OCI-LY3 (cell line): ENCODE data around the gene BRINP3.
"Not testable (repeated sequence)": the region's sequence is repeated elsewhere in the genome, so short reads cannot be mapped to it uniquely, and the experiment has no call there.

Experiments used
- H2AFZ ChIP-seq: fragments of 200-600, 300-600 bp; shearing (Covaris generic); 2 replicates; pipeline ENCODE4 v1.6.0; 2014; ENCODE audit warnings: antibody characterized with exemption, low read depth, low read length
- H3K27ac ChIP-seq: fragments of 200-600, 300-600 bp; sonication (generic); 2 replicates; pipeline ENCODE4 v1.5.1; 2014; ENCODE audit warnings: mild to moderate bottlenecking, low read length, moderate library complexity, mixed read lengths
- H3K27me3 ChIP-seq: fragments of 200-600, 300-600 bp; sonication (generic); 2 replicates; pipeline ENCODE4 v1.6.1; 2014; ENCODE audit warnings: low read depth, low read length, mixed read lengths
- H3K36me3 ChIP-seq: fragments of 200-600, 300-600 bp; sonication (generic); replicated peaks from 2 replicates; pipeline ENCODE3; 2014; ENCODE audit warnings: low read depth, low read length, mixed read lengths
- H3K4me1 ChIP-seq: fragments of 300-600, 200-600 bp; sonication (generic); 2 replicates; pipeline ENCODE4 v1.6.1; 2014; ENCODE audit warnings: low read length, mixed read lengths
- H3K4me2 ChIP-seq: fragments of 200-600, 300-600 bp; sonication (generic); 2 replicates; pipeline ENCODE4 v1.6.1; 2014; ENCODE audit warnings: low read length, mixed read lengths
- H3K4me3 ChIP-seq: fragments of 300-600, 200-600 bp; sonication (generic); 2 replicates; pipeline ENCODE4 v1.5.1; 2014; ENCODE audit warnings: antibody characterized with exemption, mild to moderate bottlenecking, low read length, moderate library complexity
- H3K79me2 ChIP-seq: fragments of 300-600, 200-600 bp; shearing (Covaris generic); 2 replicates; pipeline ENCODE4 v1.6.1; 2014; ENCODE audit warnings: mild to moderate bottlenecking, low read length, mixed read lengths
- H3K9ac ChIP-seq: fragments of 300-600, 200-600 bp; shearing (Covaris generic); 2 replicates; pipeline ENCODE4 v1.6.0; 2014; ENCODE audit warnings: mild to moderate bottlenecking, low read length, moderate library complexity
- H3K9me3 ChIP-seq: fragments of 200-600, 300-600 bp; shearing (Covaris generic); 2 replicates; pipeline ENCODE4 v1.6.1; 2014; ENCODE audit warnings: low read length, mixed read lengths; ENCODE audit not compliant: insufficient read depth
- H4K20me1 ChIP-seq: fragments of 200-600, 300-600 bp; sonication (generic); 2 replicates; pipeline ENCODE4 v1.6.1; 2016; ENCODE audit warnings: low read length, mixed read lengths; ENCODE audit not compliant: insufficient read depth
- EZH2phosphoT487 ChIP-seq: fragments of 200-600 bp; shearing (Covaris generic); IDR thresholded peaks from 2 replicates; pipeline ENCODE4 v1.6.1; 2018; ENCODE audit warnings: antibody characterized with exemption, mixed run types, low read depth
- TF ChIP-seq, protein P1 (sequence below): fragments of 200-600, 300-600 bp; sonication (generic); IDR thresholded peaks from 2 replicates; pipeline ENCODE4 v1.5.1; 2014; ENCODE audit warnings: antibody characterized with exemption, low read length, low read depth

Gene BRINP3

DNA sequence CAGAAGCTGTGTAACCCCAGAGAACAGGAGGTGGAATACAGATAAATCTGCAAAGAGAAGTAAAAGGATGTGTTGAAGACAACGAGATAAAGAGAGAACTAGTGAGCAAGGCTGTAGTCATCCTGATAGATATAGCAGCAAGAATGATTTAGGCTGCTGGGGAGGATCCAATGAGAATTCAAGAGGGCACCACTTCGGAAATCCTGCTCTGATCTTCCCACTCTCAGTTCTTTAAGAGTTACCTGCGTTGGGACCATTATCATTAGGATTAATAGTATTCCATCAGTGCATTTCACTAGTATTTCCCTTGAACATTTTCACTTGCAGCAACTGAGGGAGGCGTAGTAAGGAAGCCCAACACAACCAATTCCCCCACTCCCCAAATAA lies at the start of gene BRINP3:
Gene BRINP3 (minus strand): TSS at position 103 of the 387 bp plus-strand sequence.
- no peak within 1 kb of the TSS for H3K9ac ChIP-seq
- H3K4me2 ChIP-seq, result no peak within 1 kb of the TSS
- H3K4me1 ChIP-seq, result no peaks in the 10 kb centered on the region
- no peaks in the 10 kb centered on the region for H3K27me3 ChIP-seq
- no peaks in the 10 kb centered on the region for H3K79me2 ChIP-seq
- no peaks in the 10 kb centered on the region for H3K9me3 ChIP-seq
- no peaks in the 10 kb centered on the region for H4K20me1 ChIP-seq
- no peak within 1 kb of the TSS for H3K4me3 ChIP-seq
- TF ChIP-seq, protein P1, sequence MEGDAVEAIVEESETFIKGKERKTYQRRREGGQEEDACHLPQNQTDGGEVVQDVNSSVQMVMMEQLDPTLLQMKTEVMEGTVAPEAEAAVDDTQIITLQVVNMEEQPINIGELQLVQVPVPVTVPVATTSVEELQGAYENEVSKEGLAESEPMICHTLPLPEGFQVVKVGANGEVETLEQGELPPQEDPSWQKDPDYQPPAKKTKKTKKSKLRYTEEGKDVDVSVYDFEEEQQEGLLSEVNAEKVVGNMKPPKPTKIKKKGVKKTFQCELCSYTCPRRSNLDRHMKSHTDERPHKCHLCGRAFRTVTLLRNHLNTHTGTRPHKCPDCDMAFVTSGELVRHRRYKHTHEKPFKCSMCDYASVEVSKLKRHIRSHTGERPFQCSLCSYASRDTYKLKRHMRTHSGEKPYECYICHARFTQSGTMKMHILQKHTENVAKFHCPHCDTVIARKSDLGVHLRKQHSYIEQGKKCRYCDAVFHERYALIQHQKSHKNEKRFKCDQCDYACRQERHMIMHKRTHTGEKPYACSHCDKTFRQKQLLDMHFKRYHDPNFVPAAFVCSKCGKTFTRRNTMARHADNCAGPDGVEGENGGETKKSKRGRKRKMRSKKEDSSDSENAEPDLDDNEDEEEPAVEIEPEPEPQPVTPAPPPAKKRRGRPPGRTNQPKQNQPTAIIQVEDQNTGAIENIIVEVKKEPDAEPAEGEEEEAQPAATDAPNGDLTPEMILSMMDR, result no peak
- no peak for TF ChIP-seq EZH2phosphoT487
- H3K36me3 ChIP-seq, result no peaks in the 10 kb centered on the region
- H2AFZ ChIP-seq, result no peak within 1 kb of the TSS
- H3K27ac ChIP-seq, result no peak within 1 kb of the TSS

DNA sequence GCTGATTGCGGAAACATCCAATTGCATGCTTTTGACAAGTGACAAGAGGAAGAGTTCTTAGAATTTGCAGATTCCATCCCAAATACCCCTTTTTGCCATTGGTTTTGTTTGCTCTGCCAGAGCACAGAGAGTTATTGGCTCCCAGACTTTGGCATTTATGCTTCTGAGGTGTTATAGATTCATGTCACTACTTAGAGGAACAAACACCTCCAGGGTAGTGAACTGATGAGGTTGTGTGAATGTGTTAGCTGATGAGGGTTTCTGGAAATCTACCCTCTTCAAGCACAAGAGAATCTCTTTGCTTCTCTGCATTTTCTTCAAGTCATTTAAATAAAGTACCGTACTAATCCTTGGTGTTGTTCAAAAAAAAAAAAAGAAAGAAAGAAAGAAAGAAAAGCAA lies 33.9 kb upstream of the BRINP3 start:
- Histone ChIP-seq H3K4me3 (no peak overlapping the region), H3K79me2 (no peaks in the 10 kb centered on the region), H3K9ac (no peak overlapping the region), H3K27ac (no peak overlapping the region), H2AFZ (no peak overlapping the region), H3K4me2 (no peak overlapping the region), H3K27me3 (no peaks in the 10 kb centered on the region), H3K36me3 (no peaks in the 10 kb centered on the region), H3K4me1 (no peaks in the 10 kb centered on the region), H4K20me1 (no peaks in the 10 kb centered on the region), H3K9me3 (no peaks in the 10 kb centered on the region)
- no peak for TF ChIP-seq EZH2phosphoT487
- TF ChIP-seq, protein P1, result no peak

DNA sequence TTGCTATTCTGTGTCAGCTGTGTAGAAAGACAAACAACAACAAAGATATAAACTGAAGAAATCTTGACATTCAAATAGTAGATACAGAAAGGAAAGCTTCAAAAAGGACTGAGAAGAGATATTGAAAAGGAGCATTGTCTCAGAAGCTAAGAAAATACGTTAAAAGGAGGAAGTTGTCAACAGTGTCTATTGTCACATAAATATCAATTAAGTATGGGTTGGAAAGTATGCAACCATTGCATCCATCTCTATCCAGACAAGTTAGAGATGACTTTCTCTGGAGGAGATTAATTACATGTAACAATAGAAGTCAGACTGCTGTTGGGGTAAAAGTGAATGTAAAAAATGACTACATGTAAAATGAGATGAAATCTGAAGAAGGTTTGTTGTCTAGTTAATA lies 29.7 kb upstream of the BRINP3 start:
- H3K4me3 ChIP-seq, result no peak overlapping the region
- H3K9me3 ChIP-seq, result no peaks in the 10 kb centered on the region
- no peak overlapping the region for H2AFZ ChIP-seq
- H3K27ac ChIP-seq, result no peak overlapping the region
- H3K27me3 ChIP-seq, result no peaks in the 10 kb centered on the region
- no peak overlapping the region for H3K4me2 ChIP-seq
- H3K79me2 ChIP-seq, result no peaks in the 10 kb centered on the region
- TF ChIP-seq EZH2phosphoT487, result no peak
- H4K20me1 ChIP-seq, result no peaks in the 10 kb centered on the region
- H3K9ac ChIP-seq, result no peak overlapping the region
- H3K36me3 ChIP-seq, result no peaks in the 10 kb centered on the region
- no peaks in the 10 kb centered on the region for H3K4me1 ChIP-seq

DNA sequence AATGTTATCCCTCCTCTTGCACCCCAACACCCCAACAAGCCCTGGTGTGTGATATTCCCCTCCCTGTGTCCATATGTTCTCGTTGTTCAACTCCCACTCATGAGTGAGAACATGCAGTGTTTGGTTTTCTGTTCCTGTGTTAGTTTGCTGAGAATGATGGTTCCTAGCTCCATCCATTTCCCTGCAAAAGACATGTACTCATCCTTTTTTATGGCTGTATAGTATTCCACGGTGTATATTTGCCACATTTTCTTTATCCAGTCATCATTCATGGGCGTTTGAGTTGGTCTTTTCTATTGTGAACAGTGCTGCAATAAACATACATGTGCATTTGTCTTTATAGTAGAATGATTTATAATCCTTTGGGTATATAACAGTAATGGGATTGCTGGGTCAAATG lies 26.9 kb upstream of the BRINP3 start:
- H4K20me1 ChIP-seq, H3K27me3 ChIP-seq, H2AFZ ChIP-seq, H3K9me3 ChIP-seq, H3K4me2 ChIP-seq, H3K9ac ChIP-seq, H3K4me3 ChIP-seq, H3K27ac ChIP-seq, H3K4me1 ChIP-seq, H3K79me2 ChIP-seq, H3K36me3 ChIP-seq: not testable (repeated sequence)

DNA sequence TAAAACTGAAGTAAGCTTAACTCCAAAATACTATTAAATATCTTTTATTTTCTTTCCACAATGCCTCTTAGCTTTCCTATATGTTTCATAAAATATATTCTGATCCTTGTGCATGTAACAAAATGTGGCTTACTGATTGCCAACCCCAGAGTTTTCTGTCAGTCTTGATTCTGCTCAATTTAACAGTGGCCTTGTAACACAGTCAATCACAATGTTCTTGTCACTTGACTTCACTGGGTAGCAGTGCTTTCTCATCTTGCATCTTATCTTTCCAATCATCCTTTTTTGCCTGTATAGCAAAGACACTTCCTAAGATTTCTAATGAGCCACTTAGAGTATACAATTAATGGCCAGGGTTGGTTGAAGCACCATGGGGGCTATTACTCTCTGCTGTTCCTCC lies 19.9 kb upstream of the BRINP3 start:
- no peak for TF ChIP-seq EZH2phosphoT487
- TF ChIP-seq, protein P1, result no peak
- Histone ChIP-seq H3K9me3 (no peaks in the 10 kb centered on the region), H3K4me3 (no peak overlapping the region), H3K27ac (no peak overlapping the region), H3K4me1 (no peaks in the 10 kb centered on the region), H3K4me2 (no peak overlapping the region), H4K20me1 (no peaks in the 10 kb centered on the region), H3K79me2 (no peaks in the 10 kb centered on the region), H3K9ac (no peak overlapping the region), H3K27me3 (no peaks in the 10 kb centered on the region), H2AFZ (no peak overlapping the region), H3K36me3 (no peaks in the 10 kb centered on the region)
